DOHH2 (cell line): Measurements from ENCODE around the gene CYYR1.

ENCODE experiments used
- CTCF ChIP-seq: fragments of 200-600 bp; sonication (generic); IDR thresholded peaks from one replicate; pipeline ENCODE4 v1.5.1; 2014; ENCODE audit warnings: antibody characterized with exemption, mild to moderate bottlenecking, low read depth, low read length; ENCODE audit not compliant: poor library complexity, severe bottlenecking
- EZH2phosphoT487 ChIP-seq: fragments of 200-600 bp; sonication (generic); IDR thresholded peaks from 2 replicates; pipeline ENCODE4 v1.6.1; 2017; ENCODE audit warnings: borderline replicate concordance, mild to moderate bottlenecking, antibody characterized with exemption, low read length, moderate library complexity, mixed read lengths

- TF ChIP-seq CTCF, result no peak
- no peak for TF ChIP-seq EZH2phosphoT487
Observed at GRCh38 chr21:26443867-26444266, 129.2 kb downstream of the CYYR1 start.
